Fibroblast of skin of right biceps (primary cell): ENCODE results near the gene GSG1.
"Not testable (repeated sequence)": the region's sequence is repeated elsewhere in the genome, so short reads cannot be mapped to it uniquely, and the experiment has no call there.

ENCODE experiments used
- DNase-seq: peaks from one replicate; pipeline ENCODE4 v3.0.0-alpha.2; 2013

GSG1 gene

DNA sequence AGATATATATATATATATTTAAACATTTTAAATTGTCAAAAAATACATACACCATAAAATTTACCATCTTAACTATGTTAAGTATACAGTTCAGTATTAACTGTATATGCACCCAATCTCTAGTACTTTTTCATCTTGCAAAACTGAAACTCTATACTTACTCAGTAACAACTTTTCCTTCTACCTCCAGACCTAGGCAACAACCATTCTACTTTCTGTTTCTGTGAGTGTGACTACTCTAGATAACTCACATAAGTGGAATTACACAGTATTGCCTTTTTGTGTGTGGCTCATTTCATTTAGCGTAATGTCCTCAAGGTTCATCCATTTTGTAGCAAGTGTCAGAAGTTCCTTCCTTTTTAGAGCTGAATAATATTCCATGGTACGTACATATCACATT lies 51.0 kb downstream of the GSG1 start:
- no peak for DNase-seq

DNA sequence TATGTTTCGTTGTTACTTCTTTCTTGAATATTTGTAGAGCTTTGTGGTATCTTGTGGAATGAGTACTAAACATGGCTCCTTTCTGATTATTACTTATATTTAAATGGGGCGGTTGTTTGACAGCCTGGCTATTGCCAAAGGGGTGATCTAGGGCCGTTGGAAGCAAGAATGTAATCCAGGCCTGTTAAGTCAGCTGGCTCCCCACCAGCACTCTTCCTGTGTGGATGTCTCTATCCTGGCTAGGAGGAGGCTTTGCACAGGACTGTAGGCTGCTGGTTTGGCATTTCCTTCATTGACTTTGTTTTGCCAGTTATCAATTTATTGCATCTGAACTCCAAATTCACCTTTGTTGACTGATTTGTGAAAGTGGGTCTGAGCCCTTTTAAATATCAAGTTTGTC lies 53.7 kb downstream of the GSG1 start:
- DNase-seq = peak; percentile 34

DNA sequence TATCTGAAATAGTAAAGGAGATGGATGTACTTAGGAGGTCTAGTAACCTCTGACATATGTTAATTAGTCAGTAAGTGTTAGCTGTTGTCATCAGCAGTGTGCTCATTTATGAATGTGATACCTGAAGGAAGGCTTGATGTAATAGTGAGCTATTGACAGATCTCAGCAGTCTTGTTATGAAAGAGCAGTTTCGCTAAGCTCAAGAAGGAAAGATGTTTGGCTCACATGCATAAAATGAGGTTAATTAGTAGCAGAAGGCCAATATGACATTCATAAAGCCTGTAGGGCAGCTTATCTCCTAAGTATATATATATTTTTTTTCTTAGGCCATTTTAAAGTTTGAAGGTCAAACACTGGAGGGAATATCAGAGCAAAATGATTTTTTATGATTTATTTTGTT lies 56.5 kb downstream of the GSG1 start:
- DNase-seq = no peak

DNA sequence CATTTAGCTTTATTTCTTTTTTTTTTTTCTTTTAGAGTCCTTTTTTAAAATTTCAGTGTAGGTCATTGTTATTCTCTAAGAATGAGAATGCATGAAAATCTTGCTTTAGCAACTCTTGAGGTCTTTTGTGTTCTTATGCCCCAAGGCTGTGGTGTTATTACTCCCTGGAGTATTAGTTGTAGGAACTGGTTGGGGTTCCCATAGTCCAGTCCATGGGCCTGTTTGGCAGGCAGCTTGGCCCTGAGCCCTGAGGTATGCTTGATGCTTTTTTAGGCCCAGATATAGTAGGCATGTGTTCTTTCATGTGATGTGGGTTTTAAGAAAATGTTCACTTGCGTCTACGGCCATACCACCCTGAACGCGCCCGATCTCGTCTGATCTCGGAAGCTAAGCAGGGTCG lies 57.7 kb downstream of the GSG1 start:
- no peak for DNase-seq

DNA sequence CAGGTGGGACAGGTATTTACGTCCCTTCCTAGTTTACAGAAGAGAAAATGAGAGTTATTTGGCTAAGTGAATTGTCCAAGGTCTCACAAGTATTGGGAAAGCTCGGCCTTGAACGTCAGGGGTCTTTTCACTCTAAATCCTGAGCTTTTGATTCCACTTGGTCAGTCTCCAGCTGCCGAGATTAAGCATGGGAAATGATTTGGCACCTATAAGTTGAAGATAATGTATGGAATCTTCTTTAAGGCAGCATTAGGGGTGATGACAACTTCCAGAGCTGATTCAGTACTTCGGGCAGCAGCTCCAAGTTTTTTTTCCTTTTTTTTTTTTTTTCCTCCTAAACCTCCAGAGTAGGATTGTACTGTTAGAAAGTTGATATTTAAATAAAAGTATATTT lies 58.6 kb downstream of the GSG1 start:
- peak; percentile 35 for DNase-seq

DNA sequence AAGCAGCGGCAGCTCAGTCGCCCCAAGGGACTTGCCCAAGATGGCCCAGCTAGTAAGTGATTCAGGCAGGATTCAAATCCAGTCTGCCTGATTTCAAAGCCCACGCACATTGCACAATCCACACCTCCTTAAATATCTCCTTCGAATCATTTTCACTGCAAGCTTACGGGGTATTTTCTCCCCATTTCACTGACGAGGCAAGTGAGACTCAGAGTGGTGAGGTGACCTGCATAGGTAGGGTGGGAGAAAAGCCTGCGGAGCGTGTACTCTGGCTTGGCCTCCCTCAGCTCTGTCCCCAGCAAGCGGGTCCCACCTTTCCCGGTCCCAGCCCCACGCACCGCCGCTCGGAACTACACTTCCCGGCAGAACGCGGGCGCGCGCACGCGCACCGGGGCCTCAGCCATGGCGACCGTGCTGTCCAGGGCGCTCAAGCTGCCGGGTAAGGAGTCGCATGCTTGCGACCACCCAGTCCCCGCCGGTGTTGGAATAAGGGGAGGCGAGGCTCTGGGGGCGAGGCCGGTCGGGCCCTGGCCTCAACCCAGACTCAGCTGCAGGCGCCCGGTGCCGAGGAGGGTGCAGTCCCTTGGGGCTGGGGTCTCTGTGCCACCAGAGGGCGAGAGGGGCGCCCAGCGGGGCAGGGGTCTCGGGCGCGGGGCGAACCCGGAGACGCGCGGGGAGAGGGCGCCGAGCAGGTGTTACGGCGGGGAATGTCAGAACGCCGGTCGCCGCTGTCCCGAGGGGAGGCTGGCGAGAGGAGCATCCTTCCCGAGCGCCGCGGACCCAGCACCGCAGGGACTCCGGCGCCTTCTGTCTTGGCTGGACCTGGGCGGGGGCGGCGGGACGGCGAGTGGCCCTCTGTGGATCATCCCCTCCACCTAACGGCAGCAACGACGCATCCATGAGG lies 59.2 kb downstream of the GSG1 start, which contains the start of gene FAM234B:
Gene FAM234B (plus strand): TSS at position 380 of the 904 bp plus-strand sequence. CDS start 23 bp downstream, at position 403.
- peak; percentile 57 for DNase-seq

DNA sequence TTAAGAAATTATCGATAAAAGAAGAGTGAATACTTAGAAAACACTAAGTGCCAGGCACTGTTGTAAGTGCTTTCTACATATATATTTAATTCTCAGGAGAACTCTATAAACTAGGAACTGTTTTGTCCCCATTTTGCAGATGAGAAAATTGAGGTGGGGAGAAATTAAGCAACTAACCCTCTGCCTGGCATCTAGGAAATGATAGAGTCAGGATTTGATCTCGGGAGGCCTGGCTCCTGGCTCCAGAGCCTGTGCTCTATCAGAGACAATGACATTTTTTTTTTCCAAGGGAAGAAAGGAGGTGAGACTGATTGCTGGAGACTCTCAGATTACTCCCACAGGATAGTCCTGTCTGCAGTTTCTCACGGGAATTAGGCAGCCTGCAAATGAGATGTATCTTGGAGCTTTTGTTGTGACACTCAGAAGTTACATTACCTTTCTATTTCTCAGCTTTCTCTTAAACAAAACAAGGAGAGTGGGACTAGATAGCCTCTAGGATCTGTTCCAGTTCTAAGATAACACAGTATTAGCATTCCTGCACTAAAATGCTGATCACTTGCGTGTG lies 60.7 kb downstream of the GSG1 start:
- no peak for DNase-seq

DNA sequence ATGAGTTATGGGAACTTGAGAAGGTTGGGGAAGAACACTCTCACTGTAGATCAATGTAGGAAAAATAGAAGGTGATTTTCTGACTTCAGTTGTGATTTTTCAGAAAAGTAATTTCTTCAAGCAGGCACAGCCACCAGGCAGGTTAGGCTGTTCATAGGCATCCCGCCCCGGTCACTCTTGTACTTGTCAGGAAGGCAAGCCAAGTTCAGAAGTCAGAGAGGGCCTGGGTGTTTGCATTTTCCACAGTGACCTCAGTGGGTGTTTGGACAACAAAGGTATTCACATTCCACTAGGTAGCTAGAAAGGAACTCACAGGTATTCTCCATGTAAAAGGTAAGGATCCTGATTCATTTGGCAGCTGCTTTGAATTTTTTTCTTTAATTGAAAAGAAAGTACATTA lies 62.2 kb downstream of the GSG1 start:
- DNase-seq = no peak

DNA sequence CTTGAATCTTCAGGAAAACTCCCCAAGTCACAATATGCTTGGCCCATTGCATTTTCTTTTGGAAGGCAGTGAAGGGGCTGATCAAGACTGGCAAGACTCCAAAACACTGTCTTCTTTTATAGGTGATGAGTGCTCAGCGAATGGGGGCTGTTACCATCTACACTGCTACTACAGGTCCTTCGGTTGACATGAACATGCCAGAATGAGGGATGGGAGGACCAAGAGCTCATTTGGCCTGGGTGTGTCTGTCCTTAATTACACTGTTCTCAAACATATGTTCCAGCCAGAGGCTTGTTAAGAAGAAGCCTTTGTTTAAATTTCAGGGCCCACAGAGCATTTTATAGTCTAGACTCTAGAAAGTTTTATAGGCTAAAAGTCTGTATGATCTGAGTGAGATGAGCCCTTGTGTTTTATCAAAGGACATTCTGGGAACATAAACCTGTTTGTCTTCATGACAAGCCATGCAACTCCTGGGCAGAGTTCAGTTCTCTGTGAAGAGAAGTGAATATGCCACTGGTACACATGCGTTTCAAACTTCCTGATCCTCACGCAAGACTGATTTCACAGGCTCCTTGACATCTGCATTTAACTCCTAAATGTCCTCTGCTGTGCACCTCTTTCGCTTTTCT lies 64.0 kb downstream of the GSG1 start:
- no peak for DNase-seq

DNA sequence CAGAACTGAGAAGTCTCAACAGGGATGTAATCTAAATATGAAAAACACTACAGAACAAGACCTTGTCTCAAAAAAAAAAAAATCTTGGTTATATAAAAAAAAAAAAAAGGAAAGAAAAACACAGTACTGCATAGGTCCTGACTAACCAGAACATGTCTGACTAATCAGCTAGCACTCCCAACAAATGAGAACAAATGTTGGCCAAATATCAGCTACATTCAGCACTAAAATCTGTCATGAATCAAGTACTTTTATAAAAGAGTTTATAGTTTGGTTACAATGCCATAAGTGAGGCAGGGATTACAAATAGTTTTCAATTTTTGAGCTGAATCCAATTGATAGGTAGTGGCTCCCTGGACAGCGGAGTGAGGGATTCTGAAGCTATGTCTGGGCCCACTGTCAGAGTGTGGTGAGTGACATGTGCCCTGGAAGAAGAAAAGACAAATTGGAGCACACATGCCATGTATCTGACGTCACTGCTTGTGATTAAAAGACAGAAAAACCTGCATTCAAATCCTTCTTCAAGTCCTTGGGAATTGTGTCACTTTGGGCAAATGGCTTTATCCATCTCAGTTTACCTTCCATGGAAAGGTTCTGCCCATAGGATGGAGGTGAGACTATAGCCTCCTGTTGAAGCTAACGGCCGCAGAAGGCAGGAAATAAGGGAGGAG lies 64.8 kb downstream of the GSG1 start:
- DNase-seq = peak; percentile 84

DNA sequence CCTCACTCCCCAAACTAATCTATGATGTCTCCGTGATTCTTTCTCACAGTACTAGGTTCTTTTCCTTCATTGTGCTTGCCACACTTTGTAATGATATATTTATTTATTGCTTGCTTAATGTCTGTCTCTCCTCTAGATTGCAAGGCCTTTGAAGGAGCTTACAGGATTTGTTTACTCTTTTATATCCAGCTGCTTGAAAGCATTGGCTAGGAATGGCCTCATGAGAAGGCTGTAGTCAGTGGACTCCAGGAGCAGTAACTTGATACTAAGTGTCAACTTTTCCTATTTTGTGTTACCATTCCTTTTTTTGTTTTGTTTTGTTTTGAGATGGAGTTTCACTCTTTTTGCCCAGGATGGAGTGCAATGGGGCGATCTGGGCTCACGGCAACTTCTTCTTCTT lies 66.6 kb downstream of the GSG1 start:
- DNase-seq = no peak

DNA sequence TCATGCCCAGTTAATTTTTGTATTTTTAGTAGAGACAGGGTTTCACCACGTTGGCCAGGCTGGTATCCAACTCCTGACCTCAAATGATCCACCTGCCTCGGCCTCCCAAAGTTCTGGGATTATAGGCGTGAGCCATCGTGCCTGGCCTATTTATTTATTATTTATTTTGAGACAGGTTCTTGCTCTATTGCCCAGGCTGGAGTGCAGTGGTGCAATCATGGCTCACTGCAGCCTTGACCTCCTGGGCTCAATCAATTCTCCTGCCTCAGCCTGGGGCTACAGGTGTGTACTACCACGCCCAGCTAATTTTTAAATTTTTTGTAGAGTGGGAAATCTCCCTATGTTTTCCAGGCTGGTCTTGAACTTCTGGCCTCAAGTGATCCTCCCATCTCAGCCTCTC lies 68.1 kb downstream of the GSG1 start:
- not testable (repeated sequence) for DNase-seq
